NCI-H2227 (cell line): ENCODE data around the gene CPD.
"Not testable (repeated sequence)": the region's sequence is repeated elsewhere in the genome, so short reads cannot be mapped to it uniquely, and the experiment has no call there.

ENCODE experiments used
- DNase-seq: peaks from one replicate; lab custom pipeline; 2025; ENCODE audit not compliant: unreplicated experiment; lab: John Stamatoyannopoulos, UW

The CPD gene

DNA sequence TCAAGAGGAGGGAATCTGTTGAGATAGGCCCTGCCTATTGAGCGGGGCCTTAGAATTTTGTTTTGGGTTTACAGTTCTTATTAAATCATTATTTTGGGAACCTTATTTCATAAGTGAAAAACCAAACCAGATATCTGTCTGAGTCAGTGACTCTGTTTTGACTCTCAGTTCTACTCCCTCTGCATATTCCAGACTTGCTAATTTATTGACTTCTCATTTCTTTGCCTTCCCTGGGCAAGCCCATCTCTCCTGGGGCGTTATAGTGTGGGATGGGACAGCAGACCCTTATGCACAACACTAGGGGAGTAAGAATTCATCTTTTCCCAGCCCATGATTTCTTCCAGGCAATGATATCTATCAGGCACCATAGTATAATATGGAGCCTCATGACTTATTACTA lies 45.7 kb downstream of the CPD start:
- no peak for DNase-seq

- DNase-seq: no peak
Observed at GRCh38 chr17:30426292-30426691, 47.6 kb downstream of the CPD start.

DNA sequence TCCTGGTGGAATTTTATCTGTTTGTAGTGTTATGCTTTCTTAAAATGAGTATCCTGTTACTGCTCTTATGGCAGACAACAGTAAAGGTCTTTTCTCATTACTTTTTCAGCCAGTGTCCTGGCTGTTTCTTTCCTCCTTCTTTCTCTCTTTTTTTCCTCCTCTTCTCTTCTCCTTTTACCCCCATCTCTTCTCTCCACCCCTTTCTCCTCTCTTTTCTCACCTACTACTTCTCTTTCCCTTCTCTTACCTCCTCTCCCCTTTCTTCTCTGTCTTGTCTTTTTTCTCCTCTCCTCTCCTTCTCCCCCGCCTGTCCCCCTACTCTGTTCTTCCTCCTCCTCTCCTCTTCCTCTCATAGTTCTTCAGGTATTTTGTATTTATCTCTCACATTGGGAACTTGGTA lies 48.9 kb downstream of the CPD start:
- DNase-seq: no peak

DNA sequence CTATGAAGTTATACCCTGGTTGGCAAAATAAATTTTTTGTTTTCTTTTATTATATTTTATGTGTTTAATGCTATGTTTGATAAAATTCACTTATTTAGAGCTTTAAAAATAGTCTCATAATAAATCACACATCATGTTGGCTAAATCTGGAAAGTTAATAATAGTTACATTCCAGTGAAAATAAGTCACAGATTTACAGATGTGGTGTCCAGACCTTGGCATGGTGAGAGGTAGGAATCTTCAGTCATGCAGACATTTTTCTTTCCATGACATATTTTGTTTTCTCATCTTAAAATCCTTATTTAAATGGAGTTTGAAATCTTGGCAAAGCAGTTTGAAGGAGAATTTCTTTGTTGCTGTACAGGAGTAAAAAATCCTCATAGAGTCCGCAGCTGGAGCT lies 50.4 kb downstream of the CPD start:
- DNase-seq: no peak

GRCh38 chr17:30433514-30433913 lies 54.8 kb downstream of the CPD start:
- DNase-seq: no peak

GRCh38 chr17:30436729-30437128 lies 58.0 kb downstream of the CPD start:
- no peak for DNase-seq

- no peak for DNase-seq
Observed at GRCh38 chr17:30443721-30444120, 65.0 kb downstream of the CPD start.

DNA sequence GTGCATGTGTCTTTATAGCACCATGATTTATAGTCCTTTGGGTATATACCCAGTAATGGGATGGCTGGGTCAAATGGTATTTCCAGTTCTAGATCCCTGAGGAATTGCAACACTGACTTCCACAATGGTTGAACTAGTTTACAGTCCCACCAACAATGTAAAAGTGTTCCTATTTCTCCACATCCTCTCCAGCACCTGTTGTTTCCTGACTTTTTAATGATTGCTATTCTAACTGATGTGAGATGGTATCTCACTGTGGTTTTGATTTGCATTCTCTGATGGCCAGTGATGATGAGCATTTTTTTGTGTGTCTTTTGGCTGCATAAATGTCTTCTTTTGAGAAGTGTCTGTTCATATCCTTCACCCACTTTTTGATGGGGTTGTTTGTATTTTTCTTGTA lies 67.9 kb downstream of the CPD start:
- DNase-seq: not testable (repeated sequence)

- DNase-seq: no peak
Observed at GRCh38 chr17:30449480-30449879, 70.8 kb downstream of the CPD start.

GRCh38 chr17:30450125-30451027 lies 71.6 kb downstream of the CPD start:
- no peak for DNase-seq

GRCh38 chr17:30454635-30455034 lies 75.9 kb downstream of the CPD start:
- no peak for DNase-seq

DNA sequence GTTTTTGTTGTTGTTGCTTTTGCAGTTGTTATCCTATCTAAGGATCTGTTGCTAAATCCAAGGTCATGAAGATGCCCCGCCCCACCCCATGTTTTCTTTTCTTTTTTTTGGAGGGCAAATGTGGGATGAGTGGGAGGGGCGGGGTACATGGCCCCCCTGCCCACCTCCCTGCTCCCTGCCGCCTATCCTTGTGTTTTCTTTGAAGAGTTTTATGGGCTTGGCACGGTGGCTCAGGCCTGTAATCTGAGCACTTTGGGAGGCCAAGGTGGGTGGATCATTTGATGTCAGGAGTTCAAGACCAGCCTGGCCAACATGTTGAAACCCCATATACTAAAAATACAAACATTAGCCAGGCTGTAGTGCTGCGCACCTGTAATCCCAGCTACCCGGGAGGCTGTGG lies 79.6 kb downstream of the CPD start:
- DNase-seq: no peak

DNA sequence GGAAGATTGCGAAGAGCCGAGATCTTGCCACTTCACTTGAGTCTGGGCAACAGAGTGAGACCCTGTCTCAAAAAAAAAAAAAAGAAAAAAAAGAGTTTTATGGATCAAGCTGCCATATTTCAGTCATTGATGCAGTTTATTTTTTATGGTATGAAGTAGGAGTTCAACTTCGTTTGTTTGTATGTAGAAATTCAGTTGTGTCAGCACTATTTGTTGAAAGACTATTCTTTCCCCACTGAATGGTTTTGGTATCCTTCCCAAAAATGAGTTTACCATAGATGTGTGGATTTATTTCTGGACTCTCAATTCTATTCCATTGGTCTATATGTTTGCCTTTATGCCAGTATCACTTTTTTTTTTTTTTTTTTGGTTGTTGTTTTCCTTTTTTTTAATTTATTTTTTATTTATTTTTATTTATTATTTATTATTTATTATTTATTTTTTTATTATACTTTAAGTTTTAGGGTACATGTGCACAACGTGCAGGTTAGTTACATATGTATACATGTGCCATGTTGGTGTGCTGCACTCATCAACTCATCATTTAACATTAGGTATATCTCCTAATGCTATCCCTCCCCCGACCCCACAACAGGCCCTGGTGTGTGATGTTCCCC lies 80.2 kb downstream of the CPD start:
- not testable (repeated sequence) for DNase-seq

DNA sequence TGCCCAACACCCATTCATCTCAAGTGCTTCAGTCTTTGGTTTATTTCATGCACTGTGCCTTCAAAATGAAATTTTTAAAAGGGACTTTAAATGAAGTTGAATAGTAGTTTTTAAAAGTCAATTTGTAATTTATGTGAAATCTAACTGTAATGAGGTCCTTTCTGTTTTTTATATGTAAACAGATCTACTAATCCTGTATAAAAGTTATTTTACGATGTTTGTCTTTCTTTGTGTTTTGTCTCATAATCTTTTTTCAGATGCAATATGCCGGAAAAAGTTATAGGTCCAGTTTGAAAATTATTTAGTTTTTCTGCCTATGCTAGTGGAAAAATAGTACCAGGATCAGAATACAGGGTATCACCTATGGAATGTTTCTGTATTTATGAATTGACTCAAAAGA lies 89.7 kb downstream of the CPD start:
- no peak for DNase-seq

GRCh38 chr17:30472238-30472890 lies 93.6 kb downstream of the CPD start:
- no peak for DNase-seq

DNA sequence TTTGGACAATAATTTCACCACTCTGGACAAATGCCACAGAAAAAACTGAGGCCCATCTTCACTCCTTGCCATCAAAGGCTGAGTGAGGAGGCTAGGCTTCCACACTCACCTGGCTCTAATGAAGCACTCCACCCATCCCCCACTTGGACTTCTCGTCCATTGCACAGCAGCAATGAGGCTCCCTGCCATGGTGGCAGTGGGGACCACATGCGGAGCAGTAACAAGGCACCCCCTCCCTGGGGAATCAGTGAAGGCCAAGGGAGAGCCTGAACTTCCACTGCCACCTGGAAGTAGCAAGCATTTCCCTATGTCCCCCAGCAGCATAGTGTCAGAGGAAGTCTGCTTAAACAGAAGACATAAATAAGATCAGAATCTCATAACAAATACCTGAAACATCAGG lies 96.5 kb downstream of the CPD start:
- DNase-seq: no peak

- DNase-seq: peak; percentile 61
Observed at GRCh38 chr17:30476726-30477082, 98.0 kb downstream of the CPD start.

DNA sequence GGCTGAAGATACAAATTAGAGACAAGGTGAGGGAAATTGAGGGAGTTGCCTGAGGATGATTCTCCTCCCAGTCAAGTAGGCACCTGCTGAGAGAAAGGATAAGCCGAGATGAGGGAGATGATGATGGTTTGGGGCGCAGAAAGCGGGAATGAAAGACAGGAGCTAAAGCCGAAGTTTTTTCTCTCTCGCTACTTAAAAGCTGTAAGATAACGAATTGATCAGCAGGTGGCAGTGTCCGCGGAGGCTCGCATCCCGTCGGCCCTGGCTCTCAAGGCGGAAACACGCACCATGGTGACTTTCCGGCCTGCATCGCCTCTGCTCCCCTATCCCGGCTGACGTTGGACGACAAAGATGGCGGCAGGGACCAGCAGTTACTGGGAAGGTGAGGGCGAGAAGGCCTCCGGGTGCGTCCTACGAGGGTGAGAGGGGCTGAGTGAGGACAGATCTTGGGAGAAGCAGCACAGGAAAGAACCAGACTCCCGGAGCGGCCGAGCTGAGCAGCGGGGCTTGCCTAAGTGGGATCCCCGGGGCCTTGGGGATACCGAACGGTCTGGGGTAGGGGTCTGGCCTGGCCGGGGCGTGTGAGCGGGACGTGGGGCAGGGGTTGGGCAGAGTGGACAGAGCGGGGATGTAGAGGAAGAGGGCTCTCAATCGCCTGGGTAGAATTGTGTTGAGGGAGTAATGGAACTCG lies 98.5 kb downstream of the CPD start, which contains the start of gene GOSR1:
TSS of gene GOSR1 (plus strand) at position 326 of the 691 bp plus-strand sequence. CDS start at position 352, 26 bp downstream.
- peak; percentile 93 for DNase-seq

- no peak for DNase-seq
Observed at GRCh38 chr17:30477774-30478115, 99.0 kb downstream of the CPD start.

GRCh38 chr17:30482555-30482954 lies 103.8 kb downstream of the CPD start:
- DNase-seq: no peak

DNA sequence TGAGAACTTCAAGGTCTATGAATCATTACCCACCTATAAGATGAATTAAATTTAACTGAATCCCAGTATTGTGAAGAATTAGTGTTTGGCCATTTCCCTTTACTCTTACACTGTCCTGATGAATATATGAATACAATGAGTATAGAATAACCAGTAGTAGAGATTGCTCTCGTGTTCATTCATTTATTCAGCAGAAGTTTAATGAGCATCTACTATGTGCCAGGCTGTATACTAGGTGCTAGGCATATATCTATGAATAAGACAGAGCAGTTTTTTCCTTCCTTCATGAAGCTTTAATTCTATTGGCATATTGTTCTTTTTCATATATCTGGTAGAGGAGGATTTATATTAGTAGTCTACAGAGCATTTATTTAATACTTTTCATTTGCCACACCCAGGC lies 104.4 kb downstream of the CPD start:
- DNase-seq: no peak

DNA sequence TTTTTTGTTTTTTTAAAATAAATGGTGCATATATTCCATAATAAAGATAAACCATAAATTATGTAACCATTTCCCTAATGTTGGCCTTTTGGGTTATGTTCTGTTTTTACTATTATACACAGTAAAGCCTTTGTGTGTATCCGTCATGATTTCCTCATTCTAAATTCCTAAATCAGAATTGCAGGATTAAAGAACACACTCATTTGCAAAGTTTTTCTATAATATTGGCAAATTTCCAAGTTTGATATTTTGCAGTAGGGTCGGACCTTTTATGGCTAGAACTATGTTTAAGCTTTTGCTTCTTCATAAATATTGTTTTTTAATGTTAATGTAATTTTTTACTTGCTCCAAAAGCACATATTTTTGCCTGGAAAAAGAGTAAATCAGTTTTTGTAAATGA lies 115.1 kb downstream of the CPD start:
- DNase-seq: no peak
